NCI-H524 treated with DMSO at 0.1 percent for 48 hours (cell line): ENCODE measurements around the gene APOD.

ENCODE experiments used
- DNase-seq: peaks from one replicate; lab custom pipeline; 2025; lab: John Stamatoyannopoulos, UW

APOD gene

GRCh38 chr3:195524171-195524896 is 59.4 kb downstream of the APOD start:
- DNase-seq, result no peak

- DNase-seq, result no peak
Observed at GRCh38 chr3:195522254-195523023, 61.3 kb downstream of the APOD start.
